22Rv1 (cell line): ENCODE measurements around the gene FASTK.

Experiments
- H3K27ac ChIP-seq: fragments of 450-650 bp; 2 replicates; pipeline ENCODE4 v1.5.1; 2017
- CTCF ChIP-seq: fragments of 450-650 bp; IDR thresholded peaks from 2 replicates; pipeline ENCODE4 v1.5.1; 2017; ENCODE audit warnings: mild to moderate bottlenecking
- ZFX ChIP-seq: fragments of 450-650 bp; IDR thresholded peaks from 2 replicates; pipeline ENCODE4 v1.6.1; 2017; ENCODE audit warnings: antibody characterized with exemption, borderline replicate concordance

The FASTK gene

DNA sequence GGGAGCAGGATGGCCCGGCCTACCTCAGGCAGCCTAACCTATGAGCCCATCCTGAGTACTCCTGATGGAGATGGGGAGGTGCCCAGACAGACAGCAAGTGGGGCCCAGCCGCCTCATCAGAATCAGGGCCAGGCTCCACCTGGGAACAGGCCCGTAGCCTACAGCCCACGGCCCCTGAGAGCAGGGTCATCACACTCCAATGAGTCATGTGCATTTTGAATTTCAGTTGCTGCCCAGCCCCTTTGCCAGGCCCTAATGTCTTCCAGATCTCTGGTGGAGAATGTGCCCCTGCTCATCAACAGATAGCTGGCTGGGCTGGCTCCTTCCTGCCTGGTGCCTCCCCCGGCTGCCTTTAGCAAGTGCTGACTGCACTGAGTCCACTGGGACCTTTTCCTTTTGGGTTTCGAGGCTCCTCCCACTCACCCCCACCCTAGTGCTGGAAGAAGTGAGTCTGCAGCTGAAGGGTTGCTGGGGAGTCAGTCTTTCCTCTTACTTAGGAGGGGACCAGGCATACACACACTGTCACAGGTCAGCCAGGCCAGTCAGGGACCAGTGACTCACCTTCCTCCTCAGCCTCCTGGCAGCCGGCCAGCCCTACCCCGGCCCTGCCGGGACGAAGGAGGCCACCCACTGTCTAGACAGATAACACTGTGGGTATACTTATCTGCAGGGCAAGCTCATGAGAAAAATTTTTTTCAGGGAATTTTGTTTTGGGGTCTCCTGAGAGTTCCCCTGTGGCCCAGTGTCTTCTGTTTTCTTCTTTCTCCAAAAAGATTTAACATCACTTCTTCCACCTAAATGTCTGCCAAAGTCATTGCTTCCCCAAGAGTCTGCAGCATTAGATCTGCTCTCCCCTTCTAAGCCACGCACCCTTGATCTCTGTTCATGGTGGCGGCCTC, 41.4 kb downstream of the FASTK start:
- peak overlapping the region; percentile 15; the same call in 1 of the 2 replicates for H3K27ac ChIP-seq

DNA sequence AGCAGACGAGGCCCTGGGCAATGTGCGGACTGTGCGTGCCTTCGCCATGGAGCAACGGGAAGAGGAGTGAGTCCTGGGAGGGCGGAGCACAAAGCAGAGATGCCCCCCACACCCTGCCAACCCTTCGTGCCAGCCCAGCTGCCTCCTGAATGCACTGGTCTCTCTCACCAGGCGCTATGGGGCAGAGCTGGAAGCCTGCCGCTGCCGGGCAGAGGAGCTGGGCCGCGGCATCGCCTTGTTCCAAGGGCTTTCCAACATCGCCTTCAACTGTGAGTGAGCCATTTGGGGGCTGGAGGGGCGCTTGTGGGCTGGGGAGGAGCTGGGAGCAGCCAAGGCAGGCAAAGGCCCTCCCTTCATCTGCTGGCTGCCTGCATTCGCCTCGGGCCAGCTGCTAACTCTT, 44.7 kb downstream of the FASTK start:
- H3K27ac ChIP-seq: no peak overlapping the region
- TF ChIP-seq ZFX (no peak), CTCF (no peak)

More for the DNA sequence above, 41.4 kb downstream of the FASTK start:
- TF ChIP-seq ZFX: no peak

GRCh38 chr7:151035026-151035717, 45.4 kb downstream of the FASTK start:
- TF ChIP-seq ZFX (no peak), CTCF (no peak)
- H3K27ac ChIP-seq: no peak overlapping the region

- H3K27ac ChIP-seq: no peak overlapping the region
- TF ChIP-seq ZFX (no peak), CTCF (no peak)
Observed at GRCh38 chr7:151034312-151035025, 46.1 kb downstream of the FASTK start.

- TF ChIP-seq ZFX: no peak
- TF ChIP-seq CTCF: no peak
- H3K27ac ChIP-seq: no peak overlapping the region
Observed at GRCh38 chr7:151033864-151034249, 46.8 kb downstream of the FASTK start.

DNA sequence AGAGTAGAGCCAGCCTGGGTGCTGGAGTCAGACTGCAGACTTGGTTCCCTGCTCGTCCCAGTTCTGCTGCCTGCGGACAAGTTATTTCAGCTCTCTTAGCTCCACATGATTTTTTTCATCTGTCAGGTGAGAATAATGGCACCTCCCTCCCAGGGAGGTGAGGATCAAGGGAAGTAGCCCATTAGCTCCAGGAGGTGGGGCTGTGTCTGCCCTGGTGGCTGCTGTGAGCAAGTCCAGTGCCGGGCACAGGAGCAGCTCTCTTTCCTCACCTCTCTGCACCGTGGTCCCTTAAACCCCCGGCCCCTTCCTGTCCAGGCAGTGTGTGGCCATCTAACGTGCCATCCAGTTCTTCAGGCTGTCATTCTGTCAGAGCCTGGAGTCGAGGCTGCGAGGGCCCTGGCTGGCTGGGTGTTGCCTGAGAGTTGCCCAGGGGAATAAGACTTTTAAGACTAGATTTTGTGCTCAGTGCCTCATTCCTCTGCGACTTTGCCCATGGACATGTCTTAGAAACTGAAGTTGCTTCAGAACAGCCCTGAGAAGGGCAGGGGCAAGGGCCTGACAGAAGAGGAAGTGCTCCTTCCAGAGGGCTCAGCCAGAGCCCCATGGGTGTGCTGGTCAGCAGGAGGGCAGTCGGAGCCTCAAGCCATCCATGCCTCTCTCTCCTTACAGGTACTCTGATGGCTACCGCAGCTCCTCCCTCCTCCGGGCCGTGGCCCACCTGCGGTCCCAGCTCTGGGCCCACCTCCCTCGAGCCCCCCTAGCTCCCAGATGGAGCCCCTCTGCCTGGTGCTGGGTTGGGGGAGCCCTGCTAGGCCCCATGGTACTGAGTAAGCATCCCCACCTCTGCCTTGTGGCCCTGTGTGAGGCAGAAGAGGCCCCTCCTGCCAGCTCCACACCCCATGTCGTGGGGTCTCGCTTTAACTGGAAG, 47.4 kb downstream of the FASTK start:
- H3K27ac ChIP-seq: no peak overlapping the region
- TF ChIP-seq CTCF (no peak), ZFX (no peak)

DNA sequence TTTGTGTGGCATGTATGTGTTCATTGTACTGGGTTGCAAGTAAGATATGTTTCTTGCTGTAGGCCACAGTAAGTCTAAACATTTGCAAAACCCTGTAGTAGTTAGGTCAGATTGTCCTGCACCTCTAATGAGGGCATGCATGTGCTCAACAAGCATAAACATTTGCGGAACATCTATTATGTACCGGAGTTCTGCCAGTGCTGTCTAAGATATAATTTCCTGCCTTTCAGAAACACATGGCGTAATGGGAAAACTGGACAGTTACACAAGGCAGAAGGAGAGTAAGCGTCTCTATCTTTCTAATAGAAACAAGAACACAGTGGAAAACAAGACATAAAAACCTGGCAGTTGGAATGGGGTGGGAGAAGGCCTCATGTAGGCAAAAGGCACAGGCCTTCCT, 49.6 kb downstream of the FASTK start:
- H3K27ac ChIP-seq: no peak overlapping the region
- TF ChIP-seq ZFX: no peak
- TF ChIP-seq CTCF: no peak
